Renal cortex interstitium (tissue), 15 donors: ENCODE data around the gene CPVL. TPM values are rescaled to one million over a fixed set of nuclear protein-coding genes. Genes with fewer than 3 reads are reported as not detected.

Experiments used
- DNase-seq, 11 donors: peaks; one replicate each; pipeline ENCODE4 v3.0.0-alpha.2; 2013; ENCODE audit warnings: low read depth in 9 of 11, low spot score in 4 of 11; ENCODE audit errors: extremely low read depth in 1 of 11
- long read RNA-seq, 16 experiments: transcript quantifications; one replicate each; lab custom pipeline, GENCODE V29; 2026
- polyA plus RNA-seq, 3 donors: library from polyadenylated mRNA; unstranded; fragments of 120-200 nt; gene quantifications; one replicate each; pipeline ENCODE4 v1.2.1, GENCODE V29; 2013; ENCODE audit not compliant: insufficient read length in 3 of 3

The CPVL gene
- 10 to 100 TPM; 51.6 to 56.7 (median 51.6) TPM for polyA plus RNA-seq
- long read RNA-seq, donor 1, transcript CPVL-201 (13 exons, 2,091 nt) = major isoform, 13 of 13 reads
- long read RNA-seq, donor 1, partial matches to known transcripts = 0 of 13 reads
- long read RNA-seq, donor 1, other reads (novel, unspliced or antisense) = 0 of 13 reads
- long read RNA-seq, donor 2, transcript CPVL-201 (13 exons, 2,091 nt) = major isoform, 6 of 6 reads
- long read RNA-seq, donor 2, partial matches to known transcripts = 0 of 6 reads
- long read RNA-seq, donor 2, other reads (novel, unspliced or antisense) = 0 of 6 reads
- long read RNA-seq, donor 3, transcript CPVL-201 (13 exons, 2,091 nt) = major isoform, 26 of 27 reads
- long read RNA-seq, donor 3, partial matches to known transcripts = 0 of 27 reads
- long read RNA-seq, donor 3, other reads (novel, unspliced or antisense) = 0 of 27 reads
- long read RNA-seq, donor 4, transcript CPVL-201 (13 exons, 2,091 nt) = major isoform, 9 of 11 reads
- long read RNA-seq, donor 4, partial matches to known transcripts = 0 of 11 reads
- long read RNA-seq, donor 4, other reads (novel, unspliced or antisense) = 0 of 11 reads
- long read RNA-seq, donor 5 = 0 reads
- long read RNA-seq, donor 6, transcript CPVL-201 (13 exons, 2,091 nt) = major isoform, 6 of 7 reads
- long read RNA-seq, donor 6, partial matches to known transcripts = 0 of 7 reads
- long read RNA-seq, donor 6, other reads (novel, unspliced or antisense) = 0 of 7 reads
- long read RNA-seq, donor 7, transcript CPVL-201 (13 exons, 2,091 nt) = major isoform, 22 of 22 reads
- long read RNA-seq, donor 7, partial matches to known transcripts = 0 of 22 reads
- long read RNA-seq, donor 7, other reads (novel, unspliced or antisense) = 0 of 22 reads
- long read RNA-seq, donor 8 = 0 reads
- long read RNA-seq, donor 9, transcript CPVL-201 (13 exons, 2,091 nt) = major isoform, 22 of 29 reads
- long read RNA-seq, donor 9, partial matches to known transcripts = 6 of 29 reads
- long read RNA-seq, donor 9, other reads (novel, unspliced or antisense) = 0 of 29 reads
- long read RNA-seq, donor 10, transcript CPVL-201 (13 exons, 2,091 nt) = major isoform, 20 of 28 reads
- long read RNA-seq, donor 10, partial matches to known transcripts = 5 of 28 reads
- long read RNA-seq, donor 10, other reads (novel, unspliced or antisense) = 0 of 28 reads
- long read RNA-seq, donor 11, transcript CPVL-201 (13 exons, 2,091 nt) = major isoform, 16 of 23 reads
- long read RNA-seq, donor 11, partial matches to known transcripts = 5 of 23 reads
- long read RNA-seq, donor 11, other reads (novel, unspliced or antisense) = 0 of 23 reads
- long read RNA-seq, donor 12, partial matches to known transcripts = 0 of 2 reads
- long read RNA-seq, donor 12, other reads (novel, unspliced or antisense) = 0 of 2 reads
- long read RNA-seq, donor 13 = 0 reads
- long read RNA-seq, donor 14, transcript CPVL-201 (13 exons, 2,091 nt) = major isoform, 18 of 18 reads
- long read RNA-seq, donor 14, partial matches to known transcripts = 0 of 18 reads
- long read RNA-seq, donor 14, other reads (novel, unspliced or antisense) = 0 of 18 reads
- long read RNA-seq, donor 15, transcript CPVL-201 (13 exons, 2,091 nt) = major isoform, 7 of 7 reads
- long read RNA-seq, donor 15, partial matches to known transcripts = 0 of 7 reads
- long read RNA-seq, donor 15, other reads (novel, unspliced or antisense) = 0 of 7 reads
- long read RNA-seq, donor 16, transcript CPVL-201 (13 exons, 2,091 nt) = major isoform, 56 of 66 reads
- long read RNA-seq, donor 16, partial matches to known transcripts = 7 of 66 reads
- long read RNA-seq, donor 16, other reads (novel, unspliced or antisense) = 0 of 66 reads

- peak in 1 of 11 donors; percentile 20 for DNase-seq
Observed at GRCh38 chr7:29146057-29146706, at the start of gene CPVL. TSS of gene CPVL (minus strand) at chr7:29146537. CDS start at chr7:29121061, 25,476 bp downstream.

DNA sequence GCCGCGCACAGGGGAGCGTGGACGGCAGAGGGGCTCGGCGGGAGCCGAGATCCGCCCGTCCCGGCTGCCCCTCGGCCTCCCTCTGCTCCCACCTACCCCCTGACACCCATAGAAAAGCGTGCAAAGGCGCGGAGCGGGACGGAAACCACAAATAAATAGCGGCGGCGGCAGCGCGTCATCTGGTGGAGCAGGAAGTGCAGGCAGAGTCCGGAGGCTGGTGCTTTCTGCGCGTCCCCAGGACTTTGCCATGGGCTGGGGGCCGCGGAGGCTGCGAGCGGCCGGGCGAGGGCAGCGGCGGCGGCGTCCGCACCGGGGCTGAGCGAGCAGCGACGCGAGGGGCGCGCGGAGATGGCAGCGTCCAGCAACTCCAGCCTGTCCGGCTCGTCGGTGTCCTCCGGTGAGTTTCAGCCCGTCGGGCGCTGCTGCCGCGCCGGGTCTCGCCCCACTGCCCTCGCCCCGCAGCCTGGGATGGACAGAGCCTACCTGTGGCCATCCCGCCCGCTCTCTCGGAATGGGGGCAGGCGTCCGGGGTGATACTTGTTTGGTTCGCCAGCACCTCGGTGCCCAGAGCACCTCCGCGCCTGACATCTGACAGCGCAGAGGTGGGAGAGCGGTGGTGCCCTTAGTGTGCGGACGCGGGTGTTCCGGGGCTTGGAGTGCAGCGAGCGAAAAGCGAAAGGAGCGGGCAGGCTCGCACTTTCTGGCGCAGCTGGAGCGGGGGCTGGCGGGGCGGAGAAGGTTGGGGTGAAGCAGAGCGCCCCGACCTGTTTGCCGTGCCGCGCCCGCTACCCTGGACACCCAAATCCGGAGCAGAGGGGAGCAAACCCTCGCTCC lies 48.5 kb upstream of the CPVL start, which contains the start of gene CHN2:
CHN2 (plus strand) TSS at position 182 of the 834 bp plus-strand sequence.
- peak in 8 of 11 donors; percentile 32 to 57 (median 48) for DNase-seq

DNA sequence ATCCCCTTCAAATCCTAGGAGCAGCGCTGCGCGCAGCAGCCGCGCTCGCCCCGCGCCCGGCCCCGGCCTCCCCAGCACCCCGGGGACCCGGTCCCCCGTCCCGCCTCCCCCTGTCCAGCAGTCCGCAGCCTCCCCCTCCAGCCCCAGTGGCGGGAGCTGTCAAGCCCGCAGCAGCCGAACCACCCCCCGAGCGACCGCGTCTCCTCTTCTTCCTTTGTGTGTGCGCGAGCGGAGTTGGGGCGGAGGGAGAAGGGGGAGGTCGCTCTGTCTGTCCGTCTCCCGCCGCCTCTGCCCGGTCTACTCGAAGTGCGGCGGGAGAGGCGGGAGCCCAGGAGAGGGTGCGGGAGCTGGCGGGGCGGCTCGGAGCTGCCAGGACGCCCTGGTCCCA lies 47.9 kb upstream of the CPVL start:
- peak in 3 of 11 donors; percentile 31 to 42 (median 42) for DNase-seq

GRCh38 chr7:29193316-29194205 lies 47.2 kb upstream of the CPVL start:
- DNase-seq = no peak

DNA sequence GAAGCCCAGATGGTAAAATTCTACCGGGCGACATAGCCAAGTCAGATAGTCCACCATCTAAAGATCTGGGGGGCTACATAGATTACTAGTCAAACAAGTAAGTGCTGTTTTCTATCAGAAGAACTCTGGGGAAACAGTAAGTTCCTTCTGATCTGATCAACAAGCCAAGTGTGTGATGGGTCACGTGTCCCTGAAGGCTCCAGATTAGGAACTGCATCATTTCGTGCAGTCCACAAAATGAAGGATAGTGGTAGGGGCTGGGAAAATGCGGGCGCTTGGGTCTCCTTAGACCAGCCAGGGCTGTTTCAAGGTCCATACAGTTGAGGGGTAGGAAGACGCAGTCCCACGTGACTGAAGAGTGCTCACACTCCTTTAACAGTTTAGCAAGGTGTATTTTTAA lies 46.5 kb upstream of the CPVL start:
- no peak for DNase-seq

- no peak for DNase-seq
Observed at GRCh38 chr7:29192323-29192722, 46.0 kb upstream of the CPVL start.

- no peak for DNase-seq
Observed at GRCh38 chr7:29190349-29191045, 44.2 kb upstream of the CPVL start.

GRCh38 chr7:29189743-29190201 lies 43.4 kb upstream of the CPVL start:
- DNase-seq = peak in 8 of 11 donors; percentile 46 to 58 (median 52)

GRCh38 chr7:29185613-29186012 lies 39.3 kb upstream of the CPVL start:
- DNase-seq = no peak

- no peak for DNase-seq
Observed at GRCh38 chr7:29184599-29184998, 38.3 kb upstream of the CPVL start.

- no peak for DNase-seq
Observed at GRCh38 chr7:29179115-29179514, 32.8 kb upstream of the CPVL start.

DNA sequence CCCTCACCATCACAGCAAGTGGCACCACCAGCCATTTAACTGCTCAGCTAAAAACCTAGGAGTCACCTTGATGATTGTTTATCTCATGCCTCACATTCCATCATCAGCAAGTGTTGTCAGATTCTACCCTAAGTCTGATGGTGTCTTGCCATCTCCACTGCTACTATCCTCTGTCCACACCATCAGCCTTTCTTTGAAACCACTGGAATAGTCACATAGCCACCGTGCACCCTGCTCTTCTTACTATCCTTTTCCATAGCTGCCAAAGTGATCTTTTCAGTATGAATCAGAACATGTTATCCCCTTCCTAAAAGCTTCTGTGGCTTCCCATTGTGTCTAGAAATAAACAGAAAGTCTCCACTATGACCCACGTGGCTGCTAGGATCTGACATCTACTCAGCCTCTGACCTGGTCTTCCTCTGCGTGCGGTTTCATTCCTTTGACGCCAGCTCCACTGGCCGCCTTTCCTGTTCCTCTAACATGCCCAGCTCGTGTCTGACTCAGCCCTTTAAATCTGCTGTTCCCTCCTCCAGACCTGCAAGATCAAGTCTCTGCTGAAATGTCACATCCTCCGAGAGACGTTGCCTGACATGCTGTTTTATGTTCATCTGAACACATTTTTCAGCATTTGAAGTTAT lies 31.7 kb upstream of the CPVL start:
- DNase-seq = no peak

DNA sequence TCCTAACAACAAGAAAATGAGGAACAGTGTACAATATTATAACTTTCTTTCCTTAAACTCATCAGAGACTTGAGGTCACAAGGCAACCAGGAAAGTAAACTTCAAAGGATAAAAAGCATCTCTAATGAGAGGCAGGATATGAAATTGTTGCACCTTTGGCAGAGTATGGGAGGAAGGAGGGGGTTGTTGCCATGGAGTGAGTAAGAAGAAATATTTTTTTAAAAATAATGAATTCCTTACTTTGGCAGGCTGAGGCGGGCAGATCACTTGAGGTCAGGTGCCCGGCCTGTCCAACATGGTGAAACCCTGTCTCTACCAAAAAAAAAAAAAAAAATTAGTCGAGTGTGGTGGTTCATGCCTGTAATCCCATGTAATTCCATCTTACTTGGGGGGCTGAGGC lies 27.1 kb upstream of the CPVL start:
- no peak for DNase-seq

- no peak for DNase-seq
Observed at GRCh38 chr7:29170781-29171180, 24.4 kb upstream of the CPVL start.

GRCh38 chr7:29167721-29168120 lies 21.4 kb upstream of the CPVL start:
- no peak for DNase-seq
